K562 (cell line): ENCODE measurements around the gene SURF6. TPM values are rescaled to one million over a fixed set of nuclear protein-coding genes. Genes with fewer than 3 reads are reported as not detected.
"Not testable (repeated sequence)": the region's sequence is repeated elsewhere in the genome, so short reads cannot be mapped to it uniquely, and the experiment has no call there.

Source experiments
- ATAC-seq: fragments of 200-7000 bp; cut with Tn5 transposase; 3 replicates; pipeline ENCODE4 v1.9.1; 2020; ENCODE audit warnings: moderate library complexity
- BruUV-seq: library from RNA; stranded (reverse); fragments of 400-500 nt; replicated peaks from 2 replicates; lab custom pipeline; 2021; lab: Mats Ljungman, UMichigan
- CTCF ChIA-PET: fragments of 300-600 bp; formaldehyde crosslinking; extraction: SDS; loops from one replicate; lab custom pipeline; 2021; ENCODE audit warnings: low intra/inter-chr PET ratio; lab: Yijun Ruan, JAX
- POLR2A ChIA-PET: fragments of 300-600, 350-650 bp; sonication (Branson Sonifier 250); formaldehyde crosslinking; extraction: SDS; loops from one replicate; lab custom pipeline; 2021; ENCODE audit warnings: antibody characterized with exemption, inconsistent platforms; lab: Yijun Ruan, JAX
- DNase-seq, 4 experiments: peaks; one replicate each; pipeline versions ENCODE4 v3.0.0 to v3.0.0-alpha.2; 2011 to 2018; ENCODE audit warnings: low spot score in 3 of 4, mixed read lengths in 3 of 4; ENCODE audit errors: extremely low read depth in 1 of 4
- FAIRE-seq: peaks from 2 replicates; lab custom pipeline; 2011; peaks lifted over from hg19 to GRCh38; lab: Jason Lieb, UNC
- H2AFZ ChIP-seq: 2 replicates; pipeline ENCODE4 v1.6.0; 2011; ENCODE audit warnings: low read depth, low read length, control low read depth, inconsistent platforms
- H3K27ac ChIP-seq: fragments of 200-600 bp; 3 replicates; pipeline ENCODE4 v1.8.0; 2011; ENCODE audit warnings: low read depth, mild to moderate bottlenecking, control low read depth, inconsistent platforms, low read length, moderate library complexity, mixed read lengths; ENCODE audit errors: extremely low read depth
- H3K27me3 ChIP-seq, 2 experiments: fragments of 300-600 bp in 1 of 2; 2 replicates in 1 of 2; 3 replicates in 1 of 2; pipeline versions ENCODE4 v1.6.0 to v1.8.0; 2011; ENCODE audit warnings: inconsistent platforms in 2 of 2, low read length in 2 of 2, mild to moderate bottlenecking in 1 of 2, mixed read lengths in 1 of 2, moderate library complexity in 1 of 2; ENCODE audit not compliant: control insufficient read depth in 2 of 2, insufficient read depth in 2 of 2
- H3K36me3 ChIP-seq: fragments of 300-600 bp; 3 replicates; pipeline ENCODE4 v1.8.0; 2011; ENCODE audit warnings: mild to moderate bottlenecking, low read length, inconsistent platforms; ENCODE audit not compliant: control insufficient read depth, insufficient read depth
- H3K4me1 ChIP-seq, 2 experiments: fragments of 200-600 bp in 1 of 2; replicated peaks in 1 of 2; 2 replicates in 1 of 2; 3 replicates in 1 of 2; pipeline versions ENCODE4 v1.5.1 to v1.8.0; 2011; ENCODE audit warnings: inconsistent platforms in 2 of 2, low read length in 2 of 2, mild to moderate bottlenecking in 1 of 2, mixed read lengths in 1 of 2, moderate library complexity in 1 of 2; ENCODE audit not compliant: control insufficient read depth in 2 of 2, insufficient read depth in 2 of 2
- H3K4me2 ChIP-seq: 2 replicates; pipeline ENCODE4 v1.6.1; 2011; ENCODE audit warnings: low read length, control low read depth, inconsistent platforms, mixed read lengths; ENCODE audit not compliant: insufficient read depth
- H3K4me3 ChIP-seq: fragments of 200-600 bp; sonication (generic), shearing (Covaris generic); 2 replicates; pipeline ENCODE4 v1.5.1; 2016; ENCODE audit warnings: control low read depth, inconsistent platforms
- H3K79me2 ChIP-seq: fragments of 200-600 bp; 3 replicates; pipeline ENCODE4 v1.8.0; 2011; ENCODE audit warnings: low read length, inconsistent platforms; ENCODE audit not compliant: control insufficient read depth, insufficient read depth
- H3K9ac ChIP-seq, 2 experiments: 2 replicates each; pipeline versions ENCODE4 v1.6.0 to v1.6.1; 2011; ENCODE audit warnings: low read depth in 2 of 2, low read length in 2 of 2, control low read depth in 1 of 2, inconsistent platforms in 1 of 2, mild to moderate bottlenecking in 1 of 2, mixed read lengths in 1 of 2; ENCODE audit not compliant: insufficient read depth in 1 of 2
- H3K9me1 ChIP-seq: one replicate; pipeline ENCODE4 v1.6.0; 2011; ENCODE audit warnings: inconsistent platforms, mild to moderate bottlenecking, low read length, moderate library complexity; ENCODE audit not compliant: control insufficient read depth, insufficient read depth
- H3K9me3 ChIP-seq: replicated peaks from 2 replicates; pipeline ENCODE4 v1.5.1; 2011; ENCODE audit warnings: low read depth, low read length, inconsistent platforms; ENCODE audit not compliant: control insufficient read depth, insufficient read depth
- H4K20me1 ChIP-seq: replicated peaks from 2 replicates; pipeline ENCODE4 v1.6.1; 2011; ENCODE audit warnings: low read length, inconsistent platforms, mixed read lengths; ENCODE audit not compliant: control insufficient read depth, insufficient read depth
- CBFA2T3 ChIP-seq: fragments of 450-650 bp; IDR thresholded peaks from 2 replicates; pipeline ENCODE4 v1.6.1; 2017
- CHCHD3 ChIP-seq: fragments of 250-450 bp; sonication (Bioruptor Pico); IDR thresholded peaks from 2 replicates; pipeline ENCODE4 v2.1.2; 2022; ENCODE audit warnings: mild to moderate bottlenecking
- DPF2 ChIP-seq: fragments of 450-650 bp; IDR thresholded peaks from 2 replicates; pipeline ENCODE4 v1.6.1; 2016
- EHMT2 ChIP-seq: fragments of 450-650 bp; IDR thresholded peaks from 2 replicates; pipeline ENCODE4 v1.6.1; 2018; ENCODE audit warnings: antibody characterized with exemption
- ETV5 ChIP-seq: sonication (generic); formaldehyde crosslinking; IDR thresholded peaks from 2 replicates; pipeline ENCODE4 v1.4.0; 2020; ENCODE audit warnings: low read depth, mild to moderate bottlenecking, missing genetic modification reagents
- GTF2A2 ChIP-seq: IDR thresholded peaks from 2 replicates; pipeline ENCODE4 v1.6.1; 2016; ENCODE audit warnings: mild to moderate bottlenecking, missing genetic modification characterization, missing compliant biosample characterization
- NCOR1 ChIP-seq: fragments of 450-650 bp; IDR thresholded peaks from 2 replicates; pipeline ENCODE4 v1.6.1; 2016; ENCODE audit warnings: mild to moderate bottlenecking, moderate library complexity
- SMAD4 ChIP-seq: fragments of 250-450 bp; sonication (Bioruptor Pico); conservative IDR thresholded peaks from 2 replicates; pipeline ENCODE4 v1.8.0; 2021; ENCODE audit warnings: inconsistent platforms, mild to moderate bottlenecking, moderate library complexity
- TAF1 ChIP-seq: IDR thresholded peaks from 2 replicates; pipeline ENCODE4 v1.6.1; 2011; ENCODE audit warnings: mild to moderate bottlenecking, low read length, moderate library complexity; ENCODE audit not compliant: insufficient read depth, control insufficient read depth, severe bottlenecking; ENCODE audit errors: extremely low read depth
- TAL1 ChIP-seq: fragments of 450-650 bp; IDR thresholded peaks from 2 replicates; pipeline ENCODE4 v1.6.1; 2016; ENCODE audit warnings: mild to moderate bottlenecking
- WGBS: fragments of 100-300 bp; shearing (Covaris generic); methylation state at CpG from one replicate; pipeline ENCODE4 v1.1.6; 2016; ENCODE audit warnings: low coverage, mixed read lengths; ENCODE audit not compliant: insufficient coverage; ENCODE audit errors: missing lambda C conversion rate; 5-methylcytosine and 5-hydroxymethylcytosine counted together
- in situ Hi-C: fragments of 300-500 bp; cut with MboI; formaldehyde crosslinking; loops from 4 replicates; pipeline ENCODE4 v1.15.0; 2018; ENCODE audit warnings: inconsistent platforms, mixed read lengths
- intact Hi-C: fragments of 100-400 bp; cut with micrococcal nuclease; formaldehyde crosslinking; loops from 2 replicates; pipeline ENCODE4 v1.14.2; 2022
- polyA plus RNA-seq, 8 experiments: library from polyadenylated mRNA; depleted of rRNA in 4 of 8; stranded (reverse) in 5 of 8; unstranded in 3 of 8; fragments of >200 nt; fragmentation: Nextera tagmentation in 2 of 8; fragmentation: Illumina TruSeq in 1 of 8; extraction: Ambion mirVana in 2 of 8; extraction: Trizol in 1 of 8; gene quantifications; 2 replicates each; pipeline versions ENCODE4 v1.2.1 to v1.2.3, GENCODE V29; 2011 to 2014; ENCODE audit warnings: inconsistent platforms in 1 of 8, missing spikeins in 1 of 8
- total RNA-seq, 7 experiments: library from RNA; depleted of rRNA in 6 of 7; stranded (reverse); fragments of >200 nt in 6 of 7; fragmentation: Illumina TruSeq in 2 of 7; extraction: Trizol in 2 of 7; gene quantifications; 2 replicates each; pipeline versions ENCODE4 v1.2.1 to v1.2.3, GENCODE V29; 2011 to 2021; ENCODE audit warnings: low replicate concordance in 1 of 7
- TF ChIP-seq, protein P1 (sequence below): fragments of 450-650 bp; formaldehyde crosslinking; IDR thresholded peaks from 2 replicates; pipeline ENCODE4 v1.4.0; 2020; ENCODE audit warnings: mild to moderate bottlenecking, moderate library complexity
- TF ChIP-seq, protein P2 (sequence below), 2 experiments: IDR thresholded peaks; 2 replicates each; pipeline ENCODE4 v1.6.1; 2011; ENCODE audit warnings: borderline replicate concordance in 1 of 2, control low read depth in 1 of 2, low read depth in 1 of 2, low read length in 1 of 2, mild to moderate bottlenecking in 1 of 2, mixed read lengths in 1 of 2, moderate library complexity in 1 of 2; ENCODE audit not compliant: insufficient read depth in 1 of 2, insufficient read length in 1 of 2, poor library complexity in 1 of 2, severe bottlenecking in 1 of 2; ENCODE audit errors: extremely low read depth in 1 of 2
- TF ChIP-seq, protein P3 (sequence below), 2 experiments: IDR thresholded peaks; 2 replicates each; pipeline ENCODE4 v1.6.1; 2012; ENCODE audit warnings: improper control_type of control experiment in 2 of 2, low read depth in 2 of 2, low read length in 2 of 2, borderline replicate concordance in 1 of 2
- TF ChIP-seq, protein P4 (sequence below), 2 experiments: fragments of 250-450 bp in 1 of 2; fragments of 450-650 bp in 1 of 2; sonication (Bioruptor Pico) in 1 of 2; IDR thresholded peaks; 2 replicates each; pipeline versions ENCODE4 v1.6.1 to v1.8.0; 2016 to 2021; ENCODE audit warnings: mild to moderate bottlenecking in 2 of 2, moderate library complexity in 2 of 2, missing compliant biosample characterization in 1 of 2, missing genetic modification characterization in 1 of 2

Gene SURF6
- total and polyA plus RNA-seq, 9 of the 15 experiments (the other 6 are each of a cell fraction or from before 2014, with no cell fraction given) = 1.4 to 68.3 (median 14.7) TPM

DNA sequence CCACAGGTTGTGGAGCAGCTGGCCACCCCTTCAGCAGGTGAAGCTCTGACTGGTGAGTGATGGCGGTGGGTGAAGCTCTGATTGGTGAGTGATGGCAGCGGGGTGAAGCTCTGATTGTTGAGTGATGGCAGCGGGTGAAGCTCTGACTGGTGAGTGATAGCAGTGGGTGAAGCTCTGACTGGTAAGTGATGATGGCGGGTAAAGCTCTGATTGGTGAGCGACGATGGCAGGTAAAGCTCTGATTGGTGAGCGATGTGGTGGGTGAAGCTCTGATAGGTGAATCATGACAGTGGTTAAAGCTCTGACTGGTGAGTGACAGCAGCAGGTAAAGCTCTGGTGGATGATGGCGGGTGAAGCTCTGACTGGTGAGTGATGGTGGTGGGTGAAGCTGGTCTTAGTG lies 51.6 kb downstream of the SURF6 start (continued):
- TF ChIP-seq CHCHD3 (CRISPR knock-in tag) = no peak
- TF ChIP-seq, protein P1, sequence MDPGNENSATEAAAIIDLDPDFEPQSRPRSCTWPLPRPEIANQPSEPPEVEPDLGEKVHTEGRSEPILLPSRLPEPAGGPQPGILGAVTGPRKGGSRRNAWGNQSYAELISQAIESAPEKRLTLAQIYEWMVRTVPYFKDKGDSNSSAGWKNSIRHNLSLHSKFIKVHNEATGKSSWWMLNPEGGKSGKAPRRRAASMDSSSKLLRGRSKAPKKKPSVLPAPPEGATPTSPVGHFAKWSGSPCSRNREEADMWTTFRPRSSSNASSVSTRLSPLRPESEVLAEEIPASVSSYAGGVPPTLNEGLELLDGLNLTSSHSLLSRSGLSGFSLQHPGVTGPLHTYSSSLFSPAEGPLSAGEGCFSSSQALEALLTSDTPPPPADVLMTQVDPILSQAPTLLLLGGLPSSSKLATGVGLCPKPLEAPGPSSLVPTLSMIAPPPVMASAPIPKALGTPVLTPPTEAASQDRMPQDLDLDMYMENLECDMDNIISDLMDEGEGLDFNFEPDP = no peak
- no peak for TF ChIP-seq SMAD4 (CRISPR knock-in tag)
- no peak for TF ChIP-seq ETV5
- TF ChIP-seq, protein P2, sequence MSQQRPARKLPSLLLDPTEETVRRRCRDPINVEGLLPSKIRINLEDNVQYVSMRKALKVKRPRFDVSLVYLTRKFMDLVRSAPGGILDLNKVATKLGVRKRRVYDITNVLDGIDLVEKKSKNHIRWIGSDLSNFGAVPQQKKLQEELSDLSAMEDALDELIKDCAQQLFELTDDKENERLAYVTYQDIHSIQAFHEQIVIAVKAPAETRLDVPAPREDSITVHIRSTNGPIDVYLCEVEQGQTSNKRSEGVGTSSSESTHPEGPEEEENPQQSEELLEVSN (IDR thresholded peaks at IDR 0.05; ENCODE audit: borderline replicate concordance in 1 of 2, extremely low read depth in 1 of 2, insufficient read depth in 1 of 2, insufficient read length in 1 of 2, low read depth in 1 of 2, low read length in 1 of 2, poor library complexity in 1 of 2, severe bottlenecking in 1 of 2) = peak; percentile 53 to 80

DNA sequence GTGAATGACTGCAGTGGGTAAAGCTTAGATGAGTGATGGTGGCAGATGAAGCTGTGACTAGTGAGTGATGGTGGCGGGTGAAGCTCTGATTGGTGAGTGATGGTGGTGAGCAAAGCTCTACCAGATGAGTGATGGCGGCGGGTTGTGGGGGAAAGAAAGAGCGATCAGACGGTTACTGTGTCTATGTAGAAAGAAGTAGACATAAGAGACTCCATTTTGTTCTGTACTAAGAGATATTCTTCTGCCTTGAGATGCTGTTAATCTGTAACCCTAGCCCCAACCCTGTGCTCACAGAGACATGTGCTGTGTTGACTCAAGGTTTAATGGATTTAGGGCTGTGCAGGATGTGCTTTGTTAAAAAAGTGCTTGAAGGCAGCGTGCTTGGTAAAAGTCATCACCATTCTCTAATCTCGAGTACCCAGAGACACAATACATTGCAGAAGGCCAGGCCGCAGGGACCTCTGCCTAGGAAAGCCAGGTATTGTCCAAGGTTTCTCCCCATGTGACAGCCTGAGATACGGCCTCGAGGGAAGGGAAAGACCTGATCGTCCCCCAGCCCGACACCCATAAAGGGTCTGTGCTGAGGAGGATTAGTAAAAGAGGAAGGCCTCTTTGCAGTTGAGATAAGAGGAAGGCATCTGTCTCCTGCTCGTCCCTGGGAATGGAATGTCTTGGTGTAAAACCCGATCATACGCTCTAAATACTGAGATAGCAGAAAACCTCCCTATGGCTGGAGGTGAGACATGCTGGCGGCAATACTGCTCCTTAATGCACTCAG lies 52.5 kb downstream of the SURF6 start:
- intact Hi-C loops, H3K27me3 ChIP-seq, CTCF ChIA-PET, H4K20me1 ChIP-seq, H3K9me1 ChIP-seq, in situ Hi-C loops, H3K79me2 ChIP-seq, H3K36me3 ChIP-seq, H3K9me3 ChIP-seq, H3K4me3 ChIP-seq, BruUV-seq, H3K9ac ChIP-seq: not testable (repeated sequence)
- Histone ChIP-seq H3K27ac (peak overlapping the region; percentile 59), H3K4me2 (peak overlapping the region; percentile 63), H2AFZ (peak overlapping the region; percentile 3; the same call in 1 of the 2 replicates), H3K4me1 (peaks cover 33 to 50% of the 10 kb centered on the region in 2 experiments)
- POLR2A ChIA-PET = interaction anchor here (0.6 to 2.6 kb wide), 2 partner anchors 11 to 289 kb away, joined by 3 to 12 read pairs; no protein-coding TSS in a partner anchor
- 9% methylated on average over 13 of the region's 16 CpGs for WGBS
- peak; percentile 46 for ATAC-seq
- DNase-seq = peak in 2 of 4 experiments; percentile 63 to 94
- FAIRE-seq = peak; percentile 86
- TF ChIP-seq, protein P3, sequence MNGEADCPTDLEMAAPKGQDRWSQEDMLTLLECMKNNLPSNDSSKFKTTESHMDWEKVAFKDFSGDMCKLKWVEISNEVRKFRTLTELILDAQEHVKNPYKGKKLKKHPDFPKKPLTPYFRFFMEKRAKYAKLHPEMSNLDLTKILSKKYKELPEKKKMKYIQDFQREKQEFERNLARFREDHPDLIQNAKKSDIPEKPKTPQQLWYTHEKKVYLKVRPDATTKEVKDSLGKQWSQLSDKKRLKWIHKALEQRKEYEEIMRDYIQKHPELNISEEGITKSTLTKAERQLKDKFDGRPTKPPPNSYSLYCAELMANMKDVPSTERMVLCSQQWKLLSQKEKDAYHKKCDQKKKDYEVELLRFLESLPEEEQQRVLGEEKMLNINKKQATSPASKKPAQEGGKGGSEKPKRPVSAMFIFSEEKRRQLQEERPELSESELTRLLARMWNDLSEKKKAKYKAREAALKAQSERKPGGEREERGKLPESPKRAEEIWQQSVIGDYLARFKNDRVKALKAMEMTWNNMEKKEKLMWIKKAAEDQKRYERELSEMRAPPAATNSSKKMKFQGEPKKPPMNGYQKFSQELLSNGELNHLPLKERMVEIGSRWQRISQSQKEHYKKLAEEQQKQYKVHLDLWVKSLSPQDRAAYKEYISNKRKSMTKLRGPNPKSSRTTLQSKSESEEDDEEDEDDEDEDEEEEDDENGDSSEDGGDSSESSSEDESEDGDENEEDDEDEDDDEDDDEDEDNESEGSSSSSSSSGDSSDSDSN (IDR thresholded peaks at IDR 0.05; ENCODE audit: borderline replicate concordance in 1 of 2, low read depth in 2 of 2, low read length in 2 of 2) = peak in 1 of 2 experiments; percentile 64; a peak in 1 of 4 replicates
- peak; percentile 99 for TF ChIP-seq TAL1
- TF ChIP-seq NCOR1 = peak; percentile 98
- peak; percentile 99 for TF ChIP-seq CBFA2T3
- TF ChIP-seq DPF2 = peak; percentile 95
- TF ChIP-seq EHMT2 = peak; percentile 67
- peak; percentile 64; the same call in 1 of the 2 replicates for TF ChIP-seq GTF2A2
- TF ChIP-seq TAF1 = peak; percentile 17
- TF ChIP-seq, protein P4, sequence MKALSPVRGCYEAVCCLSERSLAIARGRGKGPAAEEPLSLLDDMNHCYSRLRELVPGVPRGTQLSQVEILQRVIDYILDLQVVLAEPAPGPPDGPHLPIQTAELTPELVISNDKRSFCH (CRISPR knock-in tag; IDR thresholded peaks at IDR 0.05) = peak; percentile 59; the same call in 1 of the 2 replicates
- TF ChIP-seq, protein P4 (tag; IDR thresholded peaks at IDR 0.05) = peak; percentile 97
